HG02870 (cell line): Measurements from ENCODE around the gene FAM149B1.

Experiments used
- ATAC-seq: cut with Tn5 transposase; IDR thresholded peaks from one replicate; pipeline ENCODE4 v1.9.1; 2021; ENCODE audit warnings: mild to moderate bottlenecking, moderate library complexity; ENCODE audit not compliant: unreplicated experiment

Gene FAM149B1

DNA sequence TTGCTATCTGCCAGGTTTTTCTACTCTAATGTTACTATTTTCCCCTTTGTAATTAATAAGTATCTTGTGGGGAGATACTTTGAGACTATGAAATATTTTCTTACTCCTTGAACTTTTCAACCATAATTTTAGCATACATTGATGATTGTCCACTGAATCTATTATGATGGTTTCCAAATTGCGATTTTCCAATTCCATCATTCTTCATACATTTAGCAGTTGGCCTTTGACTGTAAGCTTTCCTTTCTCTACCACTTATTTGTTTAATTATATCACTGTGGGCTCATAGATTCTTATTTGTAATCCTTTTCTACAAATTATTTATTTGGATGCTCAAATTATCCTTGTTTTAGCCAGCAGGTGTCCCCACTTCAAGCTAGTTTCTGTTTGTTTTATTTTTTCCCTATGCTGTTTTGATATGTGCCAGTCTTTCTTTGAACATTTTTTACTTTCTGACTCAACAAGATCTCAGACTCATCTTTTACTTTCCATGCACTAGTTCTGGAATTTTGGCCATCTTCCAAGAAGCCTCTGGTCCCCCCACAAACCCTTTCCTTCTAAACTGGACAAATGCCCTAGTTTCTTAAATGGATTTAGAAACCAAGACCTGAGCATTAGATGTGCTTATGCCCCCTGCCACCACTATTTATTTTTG, 95.9 kb downstream of the FAM149B1 start:
- ATAC-seq: no peak

DNA sequence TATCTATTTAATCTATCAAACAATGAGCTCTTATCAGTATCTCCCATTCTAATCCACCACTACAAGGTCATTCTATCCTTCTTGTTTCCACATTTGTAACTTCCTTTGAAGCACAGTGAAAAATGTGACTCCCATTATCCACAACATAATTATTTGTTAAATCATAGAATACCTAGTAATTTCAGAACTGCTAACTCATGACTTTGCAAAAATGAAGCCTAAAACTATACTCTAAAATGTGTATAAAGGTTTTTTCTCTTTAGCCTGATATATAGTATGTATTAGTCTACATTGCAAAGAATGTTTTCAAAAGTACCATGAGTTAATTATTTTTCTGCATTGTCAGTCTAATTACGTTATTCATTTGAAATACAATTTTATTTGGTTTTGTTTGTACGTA, 96.5 kb downstream of the FAM149B1 start:
- ATAC-seq: no peak

DNA sequence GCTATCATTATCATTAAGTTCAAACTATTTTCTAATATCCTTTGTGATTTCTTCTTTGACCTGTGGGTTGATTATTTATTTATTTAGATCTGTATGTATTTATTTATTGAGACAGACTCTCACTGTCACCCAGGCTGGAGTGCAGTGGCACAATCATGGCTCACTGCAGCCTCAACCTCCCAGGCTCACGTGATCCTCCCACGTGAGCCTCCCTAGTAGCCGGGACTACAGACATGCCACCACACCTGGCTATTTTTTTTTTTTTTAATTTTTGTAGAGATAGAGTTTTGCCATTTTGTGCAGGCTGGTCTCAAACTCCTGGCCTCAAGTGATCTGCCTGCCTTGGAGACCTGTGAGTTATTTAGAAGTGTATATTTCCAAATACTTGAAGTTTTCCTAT, 113.2 kb downstream of the FAM149B1 start:
- no peak for ATAC-seq

DNA sequence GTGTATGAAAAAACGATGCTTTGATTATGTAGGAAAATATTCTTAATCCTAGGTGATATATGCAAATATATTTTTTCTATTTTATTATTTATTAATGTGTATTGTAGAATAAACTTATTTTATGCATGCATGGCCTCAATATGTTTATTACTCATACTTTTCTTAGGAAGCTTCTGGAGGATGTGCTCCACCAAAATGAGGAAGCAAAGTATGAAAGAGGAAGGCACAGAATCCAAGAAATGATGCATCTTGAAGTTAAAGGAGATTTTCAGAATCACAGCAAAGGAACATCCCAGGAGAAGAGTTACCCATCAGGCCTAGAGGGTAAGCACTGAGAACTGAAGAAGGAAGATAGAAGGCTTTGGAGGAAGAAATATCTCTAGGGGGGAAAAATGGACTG, 119.5 kb downstream of the FAM149B1 start:
- no peak for ATAC-seq

DNA sequence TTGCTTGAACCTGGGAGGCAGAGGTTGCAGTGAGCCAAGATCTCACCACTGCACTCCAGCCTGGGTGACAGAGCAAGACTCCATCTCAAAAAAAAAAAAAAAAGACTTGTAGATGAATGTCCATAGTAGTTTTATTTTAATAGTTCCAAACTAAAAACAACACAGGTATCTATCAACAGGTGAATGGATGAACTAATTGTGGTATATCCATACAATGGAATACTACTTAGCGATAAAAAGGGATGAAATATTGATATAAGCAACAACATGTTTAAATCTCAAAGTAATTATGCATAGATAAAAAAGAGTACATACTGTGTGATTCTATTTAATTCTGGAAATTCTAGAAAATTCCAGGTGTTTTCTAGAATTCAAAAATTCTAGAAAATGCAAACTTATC, 122.0 kb downstream of the FAM149B1 start:
- ATAC-seq: no peak

DNA sequence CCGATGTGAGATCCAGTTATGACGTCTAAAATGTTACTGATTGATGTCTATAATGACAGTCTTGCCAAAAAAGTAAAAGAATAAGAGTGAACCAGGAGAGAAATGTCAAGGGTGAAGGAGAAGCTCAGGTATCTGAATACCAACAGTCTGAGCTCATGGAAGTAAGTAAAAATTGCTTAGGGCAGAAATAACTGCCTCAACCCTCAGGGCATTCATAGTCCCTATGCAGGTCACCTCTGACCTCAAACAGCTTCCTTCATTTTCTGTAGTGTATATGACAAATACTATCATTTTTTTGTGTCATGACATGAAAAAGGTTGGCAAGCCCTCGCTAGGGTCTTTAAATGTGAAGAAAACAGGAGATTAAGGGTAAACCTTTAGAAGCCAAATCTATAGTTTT, 125.5 kb downstream of the FAM149B1 start:
- ATAC-seq: no peak
